H9 (cell line): ENCODE results near the gene GRID2. TPM values are rescaled to one million over a fixed set of nuclear protein-coding genes. Genes with fewer than 3 reads are reported as not detected.

Experiments used
- DNase-seq: peaks from one replicate; pipeline ENCODE4 v3.0.0-alpha.2; 2017
- H2AFZ ChIP-seq: one replicate; pipeline ENCODE4 v1.6.1; 2013; ENCODE audit warnings: mild to moderate bottlenecking, low read length, control low read depth, moderate library complexity
- H2AK5ac ChIP-seq: 2 replicates; pipeline ENCODE4 v1.6.1; 2013; ENCODE audit warnings: low read length, control low read depth, mixed read lengths; ENCODE audit not compliant: insufficient read length
- H2BK120ac ChIP-seq: one replicate; pipeline ENCODE4 v1.6.1; 2013; ENCODE audit warnings: low read depth, mild to moderate bottlenecking, low read length, control low read depth, inconsistent platforms; ENCODE audit not compliant: poor library complexity, severe bottlenecking
- H2BK12ac ChIP-seq: 2 replicates; pipeline ENCODE4 v1.6.1; 2013; ENCODE audit warnings: low read length, control low read depth, mixed read lengths, low read depth; ENCODE audit not compliant: insufficient read length
- H2BK15ac ChIP-seq: 2 replicates; pipeline ENCODE4 v1.6.1; 2013; ENCODE audit warnings: low read depth, low read length, control low read depth
- H2BK20ac ChIP-seq: one replicate; pipeline ENCODE4 v1.6.1; 2013; ENCODE audit warnings: low read depth, mild to moderate bottlenecking, low read length, control low read depth, inconsistent platforms; ENCODE audit not compliant: poor library complexity, severe bottlenecking
- H2BK5ac ChIP-seq: 2 replicates; pipeline ENCODE4 v1.6.1; 2013; ENCODE audit warnings: low read length, control low read depth, mixed read lengths; ENCODE audit not compliant: insufficient read length
- H3K14ac ChIP-seq: 2 replicates; pipeline ENCODE4 v1.6.1; 2013; ENCODE audit warnings: low read length, control low read depth; ENCODE audit not compliant: insufficient read depth
- H3K18ac ChIP-seq: 2 replicates; pipeline ENCODE4 v1.6.1; 2013; ENCODE audit warnings: low read depth, mild to moderate bottlenecking, mixed read lengths, low read length, control low read depth; ENCODE audit not compliant: insufficient read length
- H3K23ac ChIP-seq: 2 replicates; pipeline ENCODE4 v1.6.1; 2013; ENCODE audit warnings: low read length, control low read depth, mixed read lengths, low read depth; ENCODE audit not compliant: insufficient read length
- H3K23me2 ChIP-seq: 2 replicates; pipeline ENCODE4 v1.6.1; 2013; ENCODE audit warnings: low read depth, mild to moderate bottlenecking, mixed read lengths, low read length, control low read depth; ENCODE audit not compliant: insufficient read length, poor library complexity, severe bottlenecking
- H3K27ac ChIP-seq: 2 replicates; pipeline ENCODE4 v1.5.1; 2013; ENCODE audit warnings: low read length, control low read depth, mixed read lengths, low read depth; ENCODE audit not compliant: insufficient read length
- H3K27me3 ChIP-seq: 2 replicates; pipeline ENCODE4 v1.6.1; 2013; ENCODE audit warnings: low read length, control low read depth, inconsistent platforms; ENCODE audit not compliant: insufficient read depth
- H3K4ac ChIP-seq: 2 replicates; pipeline ENCODE4 v1.6.1; 2013; ENCODE audit warnings: low read depth, mild to moderate bottlenecking, control low read depth, inconsistent platforms, low read length, moderate library complexity
- H3K4me1 ChIP-seq: 2 replicates; pipeline ENCODE4 v1.6.1; 2013; ENCODE audit warnings: low read length, control low read depth, inconsistent platforms; ENCODE audit not compliant: insufficient read depth
- H3K4me2 ChIP-seq: 2 replicates; pipeline ENCODE4 v1.6.1; 2013; ENCODE audit warnings: low read length, control low read depth, mixed read lengths; ENCODE audit not compliant: insufficient read length, insufficient read depth
- H3K56ac ChIP-seq: 2 replicates; pipeline ENCODE4 v1.6.1; 2013; ENCODE audit warnings: low read depth, mild to moderate bottlenecking, mixed read lengths, low read length, control low read depth; ENCODE audit not compliant: insufficient read length
- H3K79me1 ChIP-seq: 2 replicates; pipeline ENCODE4 v1.6.1; 2013; ENCODE audit warnings: low read depth, mild to moderate bottlenecking, moderate library complexity, low read length, control low read depth, inconsistent platforms; ENCODE audit not compliant: insufficient read depth, poor library complexity, severe bottlenecking
- H3K79me2 ChIP-seq: 2 replicates; pipeline ENCODE4 v1.6.1; 2013; ENCODE audit warnings: low read length, control low read depth, inconsistent platforms; ENCODE audit not compliant: insufficient read depth
- H3K9ac ChIP-seq: 2 replicates; pipeline ENCODE4 v1.6.1; 2013; ENCODE audit warnings: low read length, control low read depth, mixed read lengths; ENCODE audit not compliant: insufficient read length; ENCODE audit errors: extremely low read depth
- H3K9me3 ChIP-seq: one replicate; pipeline ENCODE4 v1.6.1; 2013; ENCODE audit warnings: low read depth, low read length, inconsistent platforms; ENCODE audit not compliant: control insufficient read depth
- H3T11ph ChIP-seq: one replicate; pipeline ENCODE4 v1.6.1; 2013; ENCODE audit warnings: mild to moderate bottlenecking, low read length, control low read depth, inconsistent platforms
- H4K20me1 ChIP-seq: one replicate; pipeline ENCODE4 v1.6.1; 2013; ENCODE audit not compliant: control insufficient read depth, insufficient read length, insufficient read depth
- H4K5ac ChIP-seq: 2 replicates; pipeline ENCODE4 v1.6.1; 2013; ENCODE audit warnings: low read depth, mild to moderate bottlenecking, mixed read lengths, low read length, control low read depth; ENCODE audit not compliant: insufficient read length
- H4K8ac ChIP-seq: replicated peaks from 2 replicates; pipeline ENCODE4 v1.6.1; 2013; ENCODE audit warnings: low read length, control low read depth, mixed read lengths, low read depth; ENCODE audit not compliant: insufficient read length
- H4K91ac ChIP-seq: 2 replicates; pipeline ENCODE4 v1.6.1; 2013; ENCODE audit warnings: low read depth, mild to moderate bottlenecking, moderate library complexity, mixed read lengths, low read length, control low read depth; ENCODE audit not compliant: insufficient read length
- H3K27ac Mint-ChIP-seq, 3 experiments: 2 replicates in 2 of 3; 3 replicates in 1 of 3; pipeline ENCODE4 v1.8.0; 2020 to 2021; ENCODE audit warnings: mixed read lengths in 3 of 3, mild to moderate bottlenecking in 1 of 3, moderate library complexity in 1 of 3
- H3K27me3 Mint-ChIP-seq: 2 replicates; pipeline ENCODE4 v1.8.0; 2021; ENCODE audit warnings: low read depth, mild to moderate bottlenecking, moderate library complexity, mixed read lengths
- H3K36me3 Mint-ChIP-seq, 3 experiments: 2 replicates in 2 of 3; 3 replicates in 1 of 3; pipeline ENCODE4 v1.8.0; 2020 to 2021; ENCODE audit warnings: low read depth in 3 of 3, mixed read lengths in 3 of 3; ENCODE audit not compliant: insufficient read depth in 1 of 3
- H3K4me1 Mint-ChIP-seq, 2 experiments: 2 replicates each; pipeline ENCODE4 v1.8.0; 2020; ENCODE audit warnings: mixed read lengths in 2 of 2
- H3K4me3 Mint-ChIP-seq, 2 experiments: 2 replicates in 1 of 2; 3 replicates in 1 of 2; pipeline ENCODE4 v1.8.0; 2020 to 2021; ENCODE audit warnings: mild to moderate bottlenecking in 2 of 2, mixed read lengths in 2 of 2, moderate library complexity in 1 of 2
- H3K9me3 Mint-ChIP-seq, 2 experiments: 2 replicates in 1 of 2; 3 replicates in 1 of 2; pipeline ENCODE4 v1.8.0; 2020; ENCODE audit warnings: mild to moderate bottlenecking in 2 of 2, mixed read lengths in 2 of 2, moderate library complexity in 1 of 2
- total RNA-seq: library from RNA; stranded (reverse); gene quantifications from 2 replicates; pipeline ENCODE4 v1.2.1, GENCODE V29; 2021
- TF ChIP-seq, protein P1 (sequence below): fragments of 200-600 bp; sonication (generic); conservative IDR thresholded peaks from 3 replicates; pipeline ENCODE4 v1.8.0; 2021; ENCODE audit warnings: antibody characterized with exemption, mild to moderate bottlenecking

GRID2 gene
- total RNA-seq, 1 experiment from 2014 or later: 21.8 TPM

DNA sequence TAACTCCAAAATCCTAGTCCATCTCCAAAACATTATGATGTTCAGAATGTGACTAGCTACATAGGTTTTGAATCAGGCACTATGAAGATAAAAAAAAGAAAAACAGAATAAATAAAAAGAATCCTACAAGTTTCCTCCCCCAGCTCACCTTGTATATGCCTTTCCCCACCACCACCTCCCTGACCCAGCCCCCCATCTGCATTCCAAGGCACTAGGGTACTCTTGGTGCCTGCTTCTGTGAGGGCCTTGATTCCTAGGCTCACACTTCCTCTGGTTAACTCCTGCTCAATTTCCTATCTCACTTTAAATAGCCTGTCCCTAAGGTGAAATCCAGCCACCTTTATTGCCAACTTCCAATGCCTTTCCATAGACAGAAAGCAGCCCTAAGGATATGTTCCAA is 1346.1 kb downstream of the GRID2 start:
- H3K9me3 Mint-ChIP-seq: no peaks in the 10 kb centered on the region
- no peak overlapping the region for H2BK20ac ChIP-seq
- no peak overlapping the region for H3K4ac ChIP-seq
- no peak overlapping the region for H3T11ph ChIP-seq
- H2BK120ac ChIP-seq: no peak overlapping the region
- H3K27ac Mint-ChIP-seq: no peak overlapping the region; a peak in 2 of 7 replicates
- no peaks in the 10 kb centered on the region for H3K79me1 ChIP-seq
- no peaks in the 10 kb centered on the region for H3K27me3 ChIP-seq
- no peak overlapping the region for H4K8ac ChIP-seq
- TF ChIP-seq, protein P1, sequence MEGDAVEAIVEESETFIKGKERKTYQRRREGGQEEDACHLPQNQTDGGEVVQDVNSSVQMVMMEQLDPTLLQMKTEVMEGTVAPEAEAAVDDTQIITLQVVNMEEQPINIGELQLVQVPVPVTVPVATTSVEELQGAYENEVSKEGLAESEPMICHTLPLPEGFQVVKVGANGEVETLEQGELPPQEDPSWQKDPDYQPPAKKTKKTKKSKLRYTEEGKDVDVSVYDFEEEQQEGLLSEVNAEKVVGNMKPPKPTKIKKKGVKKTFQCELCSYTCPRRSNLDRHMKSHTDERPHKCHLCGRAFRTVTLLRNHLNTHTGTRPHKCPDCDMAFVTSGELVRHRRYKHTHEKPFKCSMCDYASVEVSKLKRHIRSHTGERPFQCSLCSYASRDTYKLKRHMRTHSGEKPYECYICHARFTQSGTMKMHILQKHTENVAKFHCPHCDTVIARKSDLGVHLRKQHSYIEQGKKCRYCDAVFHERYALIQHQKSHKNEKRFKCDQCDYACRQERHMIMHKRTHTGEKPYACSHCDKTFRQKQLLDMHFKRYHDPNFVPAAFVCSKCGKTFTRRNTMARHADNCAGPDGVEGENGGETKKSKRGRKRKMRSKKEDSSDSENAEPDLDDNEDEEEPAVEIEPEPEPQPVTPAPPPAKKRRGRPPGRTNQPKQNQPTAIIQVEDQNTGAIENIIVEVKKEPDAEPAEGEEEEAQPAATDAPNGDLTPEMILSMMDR: no peak
- no peak overlapping the region for H2BK12ac ChIP-seq
- H3K14ac ChIP-seq: no peak overlapping the region
- H2AFZ ChIP-seq: no peak overlapping the region
- no peaks in the 10 kb centered on the region for H3K4me1 ChIP-seq
- no peak overlapping the region for H3K9ac ChIP-seq
- DNase-seq: peak; percentile 36
- no peak overlapping the region for H2AK5ac ChIP-seq
- no peak overlapping the region for H3K27ac ChIP-seq
- no peaks in the 10 kb centered on the region for H4K20me1 ChIP-seq
- H3K9me3 ChIP-seq: no peaks in the 10 kb centered on the region
- no peak overlapping the region for H2BK5ac ChIP-seq
- H3K27me3 Mint-ChIP-seq: no peaks in the 10 kb centered on the region
- no peak overlapping the region for H2BK15ac ChIP-seq
- no peaks in the 10 kb centered on the region for H3K23me2 ChIP-seq
- no peaks in the 10 kb centered on the region for H3K36me3 Mint-ChIP-seq
- no peak overlapping the region for H4K5ac ChIP-seq
- no peak overlapping the region for H3K56ac ChIP-seq
- H3K4me3 Mint-ChIP-seq: no peak overlapping the region
- H4K91ac ChIP-seq: no peak overlapping the region
- H3K4me1 Mint-ChIP-seq: peaks cover 7% of the 10 kb centered on the region in 2 experiments
- no peak overlapping the region for H3K23ac ChIP-seq
- no peaks in the 10 kb centered on the region for H3K79me2 ChIP-seq
- H3K4me2 ChIP-seq: no peak overlapping the region
- H3K18ac ChIP-seq: no peak overlapping the region
